GM18519 (cell line): Measurements from ENCODE around the gene AMOTL1.
"Not testable (repeated sequence)": the region's sequence is repeated elsewhere in the genome, so short reads cannot be mapped to it uniquely, and the experiment has no call there.

Source experiments
- ATAC-seq: cut with Tn5 transposase; IDR thresholded peaks from one replicate; pipeline ENCODE4 v1.9.1; 2021; ENCODE audit warnings: mild to moderate bottlenecking, moderate library complexity; ENCODE audit not compliant: unreplicated experiment, low FRiP score

AMOTL1 gene

GRCh38 chr11:94790197-94790596 lies 22.0 kb downstream of the AMOTL1 start:
- ATAC-seq: no peak

GRCh38 chr11:94790661-94791180 lies 22.6 kb downstream of the AMOTL1 start:
- no peak for ATAC-seq

- ATAC-seq: no peak
These were observed 23.2 kb downstream of the AMOTL1 start for GRCh38 chr11:94791216-94791889.

GRCh38 chr11:94791942-94792341 lies 23.8 kb downstream of the AMOTL1 start:
- ATAC-seq: not testable (repeated sequence)

GRCh38 chr11:94792451-94792850 lies 24.3 kb downstream of the AMOTL1 start:
- no peak for ATAC-seq

GRCh38 chr11:94793002-94793401 lies 24.8 kb downstream of the AMOTL1 start:
- ATAC-seq: no peak

GRCh38 chr11:94793822-94794221 lies 25.7 kb downstream of the AMOTL1 start:
- ATAC-seq: no peak

- no peak for ATAC-seq
These were observed 26.4 kb downstream of the AMOTL1 start for GRCh38 chr11:94794287-94795168.

GRCh38 chr11:94795476-94796189 lies 27.5 kb downstream of the AMOTL1 start:
- no peak for ATAC-seq

GRCh38 chr11:94796190-94796580 lies 28.0 kb downstream of the AMOTL1 start:
- no peak for ATAC-seq

- ATAC-seq: no peak
These were observed 28.7 kb downstream of the AMOTL1 start for GRCh38 chr11:94796863-94797262.

GRCh38 chr11:94799726-94800125 lies 31.6 kb downstream of the AMOTL1 start:
- no peak for ATAC-seq

GRCh38 chr11:94800414-94800813 lies 32.3 kb downstream of the AMOTL1 start:
- no peak for ATAC-seq

GRCh38 chr11:94801866-94802460 lies 33.8 kb downstream of the AMOTL1 start:
- no peak for ATAC-seq

GRCh38 chr11:94802501-94802900 lies 34.3 kb downstream of the AMOTL1 start:
- no peak for ATAC-seq

GRCh38 chr11:94803491-94803890 lies 35.3 kb downstream of the AMOTL1 start:
- ATAC-seq: no peak

- no peak for ATAC-seq
These were observed 36.7 kb downstream of the AMOTL1 start for GRCh38 chr11:94804874-94805273.

- no peak for ATAC-seq
These were observed 37.9 kb downstream of the AMOTL1 start for GRCh38 chr11:94806014-94806413.

GRCh38 chr11:94806419-94806818 lies 38.3 kb downstream of the AMOTL1 start:
- ATAC-seq: no peak

GRCh38 chr11:94809251-94809650 lies 41.1 kb downstream of the AMOTL1 start:
- ATAC-seq: no peak
